DOHH2 (cell line): ENCODE results near the gene MGAT4C.

ENCODE experiments used
- H3F3A ChIP-seq: fragments of 200-600 bp; sonication (generic), shearing (Covaris generic); 2 replicates; pipeline ENCODE4 v1.6.0; 2016; ENCODE audit warnings: antibody characterized with exemption, mild to moderate bottlenecking; ENCODE audit not compliant: control insufficient read depth, insufficient read depth
- H3K27ac ChIP-seq: fragments of 200-600 bp; sonication (generic); 2 replicates; pipeline ENCODE4 v1.5.1; 2014; ENCODE audit warnings: low read depth, mild to moderate bottlenecking, low read length, moderate library complexity
- H3K27me3 ChIP-seq: fragments of 200-600 bp; sonication (generic); 2 replicates; pipeline ENCODE4 v1.6.1; 2014; ENCODE audit warnings: mild to moderate bottlenecking, low read length, mixed read lengths; ENCODE audit not compliant: control insufficient read depth
- H3K36me3 ChIP-seq: fragments of 200-600 bp; sonication (generic); 2 replicates; pipeline ENCODE4 v1.6.1; 2014; ENCODE audit warnings: mild to moderate bottlenecking, low read length, moderate library complexity, mixed read lengths; ENCODE audit not compliant: control insufficient read depth
- H3K4me1 ChIP-seq: fragments of 200-600 bp; sonication (generic); 2 replicates; pipeline ENCODE4 v1.6.1; 2014; ENCODE audit warnings: mild to moderate bottlenecking, low read length, mixed read lengths; ENCODE audit not compliant: control insufficient read depth
- H3K4me2 ChIP-seq: fragments of 200-600 bp; sonication (generic); 2 replicates; pipeline ENCODE4 v1.6.0; 2014; ENCODE audit warnings: mild to moderate bottlenecking, low read length, moderate library complexity
- H3K4me3 ChIP-seq: fragments of 200-600 bp; sonication (generic); 2 replicates; pipeline ENCODE4 v1.5.1; 2014; ENCODE audit warnings: mild to moderate bottlenecking, low read length, mixed read lengths
- H3K79me2 ChIP-seq: fragments of 200-600 bp; sonication (generic); 2 replicates; pipeline ENCODE4 v1.6.1; 2014; ENCODE audit warnings: mild to moderate bottlenecking, low read length, mixed read lengths; ENCODE audit not compliant: control insufficient read depth
- H3K9me2 ChIP-seq: fragments of 200-600 bp; sonication (generic); replicated peaks from 2 replicates; pipeline ENCODE4 v1.6.1; 2014; ENCODE audit warnings: mild to moderate bottlenecking, low read length, mixed read lengths; ENCODE audit not compliant: control insufficient read depth
- H3K9me3 ChIP-seq: fragments of 200-600 bp; sonication (generic); 2 replicates; pipeline ENCODE4 v1.6.1; 2014; ENCODE audit warnings: antibody characterized with exemption, low read length, mixed read lengths; ENCODE audit not compliant: control insufficient read depth, insufficient read depth
- H4K20me1 ChIP-seq: fragments of 200-600 bp; sonication (generic); 2 replicates; pipeline ENCODE4 v1.6.0; 2014; ENCODE audit warnings: low read depth, mild to moderate bottlenecking, antibody characterized with exemption, low read length, moderate library complexity; ENCODE audit not compliant: control insufficient read depth, insufficient read depth
- CTCF ChIP-seq: fragments of 200-600 bp; sonication (generic); IDR thresholded peaks from one replicate; pipeline ENCODE4 v1.5.1; 2014; ENCODE audit warnings: antibody characterized with exemption, mild to moderate bottlenecking, low read depth, low read length; ENCODE audit not compliant: poor library complexity, severe bottlenecking
- EZH2phosphoT487 ChIP-seq: fragments of 200-600 bp; sonication (generic); IDR thresholded peaks from 2 replicates; pipeline ENCODE4 v1.6.1; 2017; ENCODE audit warnings: borderline replicate concordance, mild to moderate bottlenecking, antibody characterized with exemption, low read length, moderate library complexity, mixed read lengths

Gene MGAT4C

GRCh38 chr12:85920324-85920947 is 335.8 kb downstream of the MGAT4C start:
- no peak overlapping the region for H3K4me3 ChIP-seq
- no peaks in the 10 kb centered on the region for H3K9me3 ChIP-seq
- no peaks in the 10 kb centered on the region for H3K27me3 ChIP-seq
- H3K9me2 ChIP-seq, result no peaks in the 10 kb centered on the region
- no peaks in the 10 kb centered on the region for H3K36me3 ChIP-seq
- peak; percentile 62 for TF ChIP-seq CTCF
- no peak for TF ChIP-seq EZH2phosphoT487
- no peaks in the 10 kb centered on the region for H4K20me1 ChIP-seq
- no peaks in the 10 kb centered on the region for H3F3A ChIP-seq
- H3K4me1 ChIP-seq, result no peaks in the 10 kb centered on the region
- H3K79me2 ChIP-seq, result no peaks in the 10 kb centered on the region
- no peak overlapping the region for H3K27ac ChIP-seq
- no peak overlapping the region; the same call in 1 of the 2 replicates for H3K4me2 ChIP-seq
